ENCODE data around the gene STING1.

STING1 gene

GRCh38 chr5:139431706-139432105 is 50.9 kb downstream of the STING1 start:
- H3K9ac ChIP-seq (ENCODE audit: insufficient read length) = no peak overlapping the region
- no peak for DNase-seq (ENCODE audit: low read depth, low spot score)
- no peaks in the 10 kb centered on the region for H3K36me3 ChIP-seq (ENCODE audit: insufficient read depth, low read length)
- no peaks in the 10 kb centered on the region for H3K9me3 ChIP-seq (ENCODE audit: low read depth, low read length)
- no peak overlapping the region for H3K4me3 ChIP-seq
- H3K27ac ChIP-seq = no peak overlapping the region
- no peak for TF ChIP-seq EZH2 (IDR thresholded peaks at IDR 0.05)
- TF ChIP-seq POLR2AphosphoS5 (IDR thresholded peaks at IDR 0.05; ENCODE audit: borderline replicate concordance, low read depth, low read length) = no peak
- TF ChIP-seq FOXP2 (optimal IDR thresholded peaks at IDR 0.05; ENCODE audit: control extremely low read depth, extremely low read length, insufficient read depth) = no peak

GRCh38 chr5:139430015-139430414 is 52.5 kb downstream of the STING1 start:
- Histone ChIP-seq H3K9me3 (ENCODE audit: low read depth, low read length) (no peaks in the 10 kb centered on the region), H3K27ac (no peak overlapping the region), H3K9ac (ENCODE audit: insufficient read length) (no peak overlapping the region), H3K36me3 (ENCODE audit: insufficient read depth, low read length) (no peaks in the 10 kb centered on the region), H3K4me3 (no peak overlapping the region)
- TF ChIP-seq FOXP2 (optimal IDR thresholded peaks at IDR 0.05; ENCODE audit: control extremely low read depth, extremely low read length, insufficient read depth) (no peak), POLR2AphosphoS5 (IDR thresholded peaks at IDR 0.05; ENCODE audit: borderline replicate concordance, low read depth, low read length) (no peak), EZH2 (IDR thresholded peaks at IDR 0.05) (no peak)
- DNase-seq (ENCODE audit: low read depth, low spot score) = no peak

GRCh38 chr5:139426203-139426885 is 56.2 kb downstream of the STING1 start:
- TF ChIP-seq POLR2AphosphoS5 (IDR thresholded peaks at IDR 0.05; ENCODE audit: borderline replicate concordance, low read depth, low read length) (no peak), EZH2 (IDR thresholded peaks at IDR 0.05) (no peak), FOXP2 (optimal IDR thresholded peaks at IDR 0.05; ENCODE audit: control extremely low read depth, extremely low read length, insufficient read depth) (no peak)
- H3K36me3 ChIP-seq (ENCODE audit: insufficient read depth, low read length) = no peaks in the 10 kb centered on the region
- no peak overlapping the region for H3K27ac ChIP-seq
- H3K9ac ChIP-seq (ENCODE audit: insufficient read length) = no peak overlapping the region
- H3K4me3 ChIP-seq = no peak overlapping the region
- H3K9me3 ChIP-seq (ENCODE audit: low read depth, low read length) = no peaks in the 10 kb centered on the region
- DNase-seq (ENCODE audit: low read depth, low spot score) = no peak

Data from SK-N-MC (cell line).